Stimulated activated CD8-positive, alpha-beta memory T cell treated with anti-CD3 and anti-CD28 coated beads, Interleukin-12 subunit alpha, Interleukin-12 subunit beta, amount 100 ng/mL, for 4 hours (primary cell): ENCODE results near the gene GTF2B.
"Not testable (repeated sequence)": the region's sequence is repeated elsewhere in the genome, so short reads cannot be mapped to it uniquely, and the experiment has no call there.

Source experiments
- DNase-seq: peaks from one replicate; pipeline ENCODE4 v3.0.0-alpha.2; 2020; ENCODE audit warnings: low read depth

Gene GTF2B

GRCh38 chr1:88883156-88883555 lies 8.2 kb downstream of the GTF2B start:
- DNase-seq, result no peak

GRCh38 chr1:88880717-88881116 lies 10.7 kb downstream of the GTF2B start:
- not testable (repeated sequence) for DNase-seq

- no peak for DNase-seq
Observed at GRCh38 chr1:88878731-88879130, 12.6 kb downstream of the GTF2B start.

- DNase-seq, result no peak
Observed at GRCh38 chr1:88877911-88878310, 13.5 kb downstream of the GTF2B start.

- DNase-seq, result no peak
Observed at GRCh38 chr1:88877382-88877825, 14.0 kb downstream of the GTF2B start.

GRCh38 chr1:88876573-88877365 lies 14.6 kb downstream of the GTF2B start:
- no peak for DNase-seq

GRCh38 chr1:88875595-88875994 lies 15.8 kb downstream of the GTF2B start:
- no peak for DNase-seq

- DNase-seq, result no peak
Observed at GRCh38 chr1:88873737-88874349, 17.5 kb downstream of the GTF2B start.

- not testable (repeated sequence) for DNase-seq
Observed at GRCh38 chr1:88869644-88870043, 21.7 kb downstream of the GTF2B start.

- DNase-seq, result no peak
Observed at GRCh38 chr1:88867743-88868521, 23.4 kb downstream of the GTF2B start.

GRCh38 chr1:88851303-88852063 lies 39.9 kb downstream of the GTF2B start:
- no peak for DNase-seq

- no peak for DNase-seq
Observed at GRCh38 chr1:88847643-88848042, 43.7 kb downstream of the GTF2B start.

GRCh38 chr1:88825721-88826120 lies 65.6 kb downstream of the GTF2B start:
- no peak for DNase-seq

GRCh38 chr1:88819642-88820041 lies 71.7 kb downstream of the GTF2B start:
- not testable (repeated sequence) for DNase-seq

- DNase-seq, result no peak
Observed at GRCh38 chr1:88813471-88813870, 77.9 kb downstream of the GTF2B start.

- no peak for DNase-seq
Observed at GRCh38 chr1:88812366-88812765, 79.0 kb downstream of the GTF2B start.

- DNase-seq, result no peak
Observed at GRCh38 chr1:88803444-88803843, 87.9 kb downstream of the GTF2B start.

- no peak for DNase-seq
Observed at GRCh38 chr1:88802950-88803349, 88.4 kb downstream of the GTF2B start.
